ENCODE measurements around the gene ALDH3B2. TPM values are rescaled to one million over a fixed set of nuclear protein-coding genes. Genes with fewer than 3 reads are reported as not detected.
"Not testable (repeated sequence)": the region's sequence is repeated elsewhere in the genome, so short reads cannot be mapped to it uniquely, and the experiment has no call there.

Gene ALDH3B2
- total and polyA plus RNA-seq, 8 donors = 0.89 to 23.5 TPM; not detected in 6

DNA sequence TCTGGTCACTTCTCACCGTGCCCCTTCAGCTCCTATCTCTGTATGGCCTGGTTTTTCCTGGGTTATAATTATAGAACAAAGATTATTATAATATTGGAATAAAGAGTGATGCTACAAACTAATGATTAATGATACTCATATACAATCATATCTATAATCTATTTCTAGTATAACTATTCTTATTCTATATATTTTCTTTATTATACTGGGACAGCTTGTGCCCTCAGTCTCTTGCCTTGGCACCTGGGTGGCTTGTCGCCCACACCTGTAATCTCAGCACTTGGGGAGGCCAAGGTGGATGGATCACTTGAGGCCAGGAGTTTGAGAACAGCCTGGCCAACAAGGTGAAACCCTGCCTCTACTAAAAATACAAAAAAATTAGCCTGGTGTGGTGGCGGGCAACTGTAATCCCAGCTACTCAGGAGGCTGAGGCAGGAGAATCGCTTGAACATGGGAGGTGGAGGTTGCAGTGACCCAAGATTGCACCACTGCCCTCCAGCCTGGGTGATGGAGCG is 14.7 kb downstream of the ALDH3B2 start:
- H3K4me3 ChIP-seq; H3K27ac ChIP-seq; H3K27me3 ChIP-seq; intact Hi-C loops (cut with DNase I; ENCODE audit: low total_unique reads); H3K36me3 ChIP-seq; H3K9me3 ChIP-seq; DNase-seq: not testable (repeated sequence)
- TF ChIP-seq, protein P1, sequence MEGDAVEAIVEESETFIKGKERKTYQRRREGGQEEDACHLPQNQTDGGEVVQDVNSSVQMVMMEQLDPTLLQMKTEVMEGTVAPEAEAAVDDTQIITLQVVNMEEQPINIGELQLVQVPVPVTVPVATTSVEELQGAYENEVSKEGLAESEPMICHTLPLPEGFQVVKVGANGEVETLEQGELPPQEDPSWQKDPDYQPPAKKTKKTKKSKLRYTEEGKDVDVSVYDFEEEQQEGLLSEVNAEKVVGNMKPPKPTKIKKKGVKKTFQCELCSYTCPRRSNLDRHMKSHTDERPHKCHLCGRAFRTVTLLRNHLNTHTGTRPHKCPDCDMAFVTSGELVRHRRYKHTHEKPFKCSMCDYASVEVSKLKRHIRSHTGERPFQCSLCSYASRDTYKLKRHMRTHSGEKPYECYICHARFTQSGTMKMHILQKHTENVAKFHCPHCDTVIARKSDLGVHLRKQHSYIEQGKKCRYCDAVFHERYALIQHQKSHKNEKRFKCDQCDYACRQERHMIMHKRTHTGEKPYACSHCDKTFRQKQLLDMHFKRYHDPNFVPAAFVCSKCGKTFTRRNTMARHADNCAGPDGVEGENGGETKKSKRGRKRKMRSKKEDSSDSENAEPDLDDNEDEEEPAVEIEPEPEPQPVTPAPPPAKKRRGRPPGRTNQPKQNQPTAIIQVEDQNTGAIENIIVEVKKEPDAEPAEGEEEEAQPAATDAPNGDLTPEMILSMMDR (IDR thresholded peaks at IDR 0.05) = peak in 1 of 7 experiments; percentile 11
- peaks cover 6 to 23% (median 12%) of the 10 kb centered on the region in 4 donors for H3K4me1 ChIP-seq
- 57 to 61% (median 59%) methylated on average over 5 of the region's 5 CpGs for WGBS, 5 donors

DNA sequence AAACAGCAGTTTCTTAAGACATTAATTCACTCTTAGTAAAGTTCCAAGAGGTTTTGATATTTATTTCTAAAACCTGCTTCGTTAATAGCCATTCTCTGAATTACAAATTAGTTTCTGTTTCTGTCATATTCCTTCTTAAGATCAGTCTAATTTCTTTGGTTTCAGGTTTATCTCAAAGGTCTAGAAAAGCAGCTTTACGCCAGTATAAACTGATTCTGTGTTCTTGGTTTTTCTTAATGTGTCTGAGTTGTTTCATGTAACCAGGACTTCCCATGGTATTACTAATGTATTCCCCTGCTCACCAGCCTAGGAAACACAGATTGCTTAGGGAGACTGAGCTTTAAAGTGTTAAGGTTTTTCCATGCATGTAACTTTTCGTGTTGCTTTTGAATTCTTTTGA is 17.1 kb downstream of the ALDH3B2 start:
- 24 to 36% (median 28%) methylated on average over 3 of the region's 3 CpGs for WGBS, 5 donors
- H3K4me3 ChIP-seq = no peak overlapping the region
- peaks cover 0 to 3% (median 0%) of the 10 kb centered on the region in 4 donors for H3K9me3 ChIP-seq
- H3K27me3 ChIP-seq = no peaks in the 10 kb centered on the region
- no peaks in the 10 kb centered on the region for H3K36me3 ChIP-seq
- H3K27ac ChIP-seq = peak overlapping the region in 4 of 5 donors; percentile 6 to 69 (median 35)
- TF ChIP-seq EP300 (IDR thresholded peaks at IDR 0.05) (no peak), POLR2A (IDR thresholded peaks at IDR 0.05) (no peak), POLR2AphosphoS5 (IDR thresholded peaks at IDR 0.05) (no peak)
- TF ChIP-seq, protein P1 (IDR thresholded peaks at IDR 0.05) = no peak
- H3K4me1 ChIP-seq = peaks cover 6 to 32% (median 12%) of the 10 kb centered on the region in 4 donors
- intact Hi-C loops (cut with DNase I; ENCODE audit: low total_unique reads) = no loop called here
- no peak for DNase-seq

DNA sequence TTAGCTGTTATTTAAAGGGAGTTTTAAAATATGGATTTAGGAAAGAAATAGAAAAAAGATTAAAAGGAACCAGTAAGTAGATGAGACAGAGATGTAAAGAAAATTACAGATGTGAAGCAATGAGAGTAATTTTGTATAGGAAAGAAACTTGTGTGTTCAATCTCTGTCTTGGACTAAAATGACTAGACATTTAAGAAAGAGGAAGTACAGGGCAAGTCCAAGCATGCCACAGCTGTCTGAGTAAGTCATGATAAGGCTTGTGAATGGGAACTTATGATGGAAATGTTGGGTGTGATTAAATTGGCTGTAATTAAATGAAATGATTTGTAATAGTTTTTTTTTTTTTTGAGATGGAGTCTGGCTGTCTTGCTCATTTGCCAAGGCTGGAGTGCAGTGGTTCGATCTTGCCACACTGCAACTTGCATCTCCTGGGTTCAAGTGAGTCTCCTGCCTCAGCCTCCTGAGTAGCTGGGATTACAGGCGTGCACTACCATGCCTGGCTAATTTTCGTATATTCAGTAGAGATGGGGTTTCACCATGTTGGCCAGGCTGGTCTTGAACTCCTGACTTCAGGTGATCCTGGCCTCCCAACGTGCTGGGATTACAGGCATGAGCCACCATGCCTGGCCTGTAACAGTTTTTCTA is 18.0 kb downstream of the ALDH3B2 start:
- H3K9me3 ChIP-seq = peaks cover 0 to 3% (median 0%) of the 10 kb centered on the region in 4 donors
- TF ChIP-seq POLR2A (IDR thresholded peaks at IDR 0.05) = no peak
- TF ChIP-seq, protein P1 (IDR thresholded peaks at IDR 0.05) = no peak
- TF ChIP-seq EP300 (IDR thresholded peaks at IDR 0.05) = no peak
- TF ChIP-seq POLR2AphosphoS5 (IDR thresholded peaks at IDR 0.05) = no peak
- H3K27me3 ChIP-seq = peaks cover 0 to 7% (median 0%) of the 10 kb centered on the region in 3 donors
- H3K36me3 ChIP-seq = no peaks in the 10 kb centered on the region
- H3K27ac ChIP-seq = no peak overlapping the region
- intact Hi-C loops (cut with DNase I; ENCODE audit: low total_unique reads) = no loop called here
- H3K4me1 ChIP-seq = peaks cover 6 to 40% (median 12%) of the 10 kb centered on the region in 4 donors
- WGBS, 5 donors = 87 to 94% (median 93%) methylated on average over 4 of the region's 4 CpGs
- H3K4me3 ChIP-seq = no peak overlapping the region
- peak in 1 of 2 donors; percentile 12 for DNase-seq

- Histone ChIP-seq H3K4me1 (peaks cover 6 to 55% (median 24%) of the 10 kb centered on the region in 4 donors), H3K27ac (no peak overlapping the region), H3K27me3 (peaks cover 0 to 20% (median 0%) of the 10 kb centered on the region in 3 donors), H3K36me3 (no peaks in the 10 kb centered on the region), H3K4me3 (no peak overlapping the region), H3K9me3 (peaks cover 0 to 3% (median 0%) of the 10 kb centered on the region in 4 donors)
- intact Hi-C loops (cut with DNase I; ENCODE audit: low total_unique reads) = no loop called here
- DNase-seq = no peak
- WGBS, 5 donors = 78 to 84% (median 83%) methylated on average over 9 of the region's 9 CpGs
- no peak for TF ChIP-seq EP300 (IDR thresholded peaks at IDR 0.05)
- TF ChIP-seq, protein P1 (IDR thresholded peaks at IDR 0.05) = no peak
- no peak for TF ChIP-seq POLR2A (IDR thresholded peaks at IDR 0.05)
- TF ChIP-seq POLR2AphosphoS5 (IDR thresholded peaks at IDR 0.05) = no peak
Observed at GRCh38 chr11:67654225-67654624, 20.2 kb downstream of the ALDH3B2 start.

All from stomach (tissue), 9 donors.